H1 (cell line): ENCODE results near the gene GATAD2B. TPM values are rescaled to one million over a fixed set of nuclear protein-coding genes. Genes with fewer than 3 reads are reported as not detected.

ENCODE experiments used
- CTCF ChIA-PET: fragments of 300-600 bp; sonication (Branson Sonifier 250); formaldehyde crosslinking; loops from one replicate; lab custom pipeline; 2021; ENCODE audit not compliant: partially characterized antibody; lab: Charles Lee
- POLR2A ChIA-PET: fragments of 300-600 bp; sonication (Branson Sonifier 250); formaldehyde crosslinking; loops from one replicate; lab custom pipeline; 2021; ENCODE audit warnings: inconsistent platforms; ENCODE audit not compliant: partially characterized antibody; lab: Charles Lee
- DNase-seq, 2 experiments: peaks; one replicate each; pipeline versions ENCODE4 v3.0.0 to v3.0.0-alpha.2; 2010 to 2022; ENCODE audit warnings: low spot score in 2 of 2, low read depth in 1 of 2, mixed read lengths in 1 of 2
- FAIRE-seq: peaks from 2 replicates; lab custom pipeline; 2011; peaks lifted over from hg19 to GRCh38; lab: Jason Lieb, UNC
- H2AFZ ChIP-seq: 2 replicates; pipeline ENCODE4 v1.8.1; 2012; ENCODE audit warnings: low read length, inconsistent platforms
- H2AK5ac ChIP-seq: 2 replicates; pipeline ENCODE4 v1.6.1; 2013; ENCODE audit warnings: low read depth, low read length
- H2BK120ac ChIP-seq: replicated peaks from 2 replicates; pipeline ENCODE3; 2013; ENCODE audit warnings: low read depth, low read length, inconsistent platforms
- H2BK12ac ChIP-seq: 2 replicates; pipeline ENCODE4 v1.6.1; 2013; ENCODE audit warnings: low read depth, low read length
- H2BK15ac ChIP-seq: 2 replicates; pipeline ENCODE4 v1.6.1; 2013; ENCODE audit warnings: low read length
- H2BK20ac ChIP-seq: 2 replicates; pipeline ENCODE4 v1.6.1; 2013; ENCODE audit warnings: low read length
- H2BK5ac ChIP-seq: 2 replicates; pipeline ENCODE4 v1.6.1; 2013; ENCODE audit warnings: low read depth, low read length
- H3K14ac ChIP-seq: 2 replicates; pipeline ENCODE4 v1.6.1; 2013; ENCODE audit warnings: inconsistent platforms; ENCODE audit not compliant: insufficient read length
- H3K18ac ChIP-seq: 2 replicates; pipeline ENCODE4 v1.6.1; 2013; ENCODE audit warnings: low read length; ENCODE audit errors: extremely low read depth
- H3K23ac ChIP-seq: 2 replicates; pipeline ENCODE4 v1.6.1; 2013; ENCODE audit warnings: inconsistent platforms; ENCODE audit not compliant: insufficient read length
- H3K23me2 ChIP-seq: 2 replicates; pipeline ENCODE4 v1.6.1; 2013; ENCODE audit warnings: low read depth, low read length
- H3K27ac ChIP-seq: 2 replicates; pipeline ENCODE4 v1.6.1; 2011; ENCODE audit warnings: low read depth, low read length, inconsistent platforms
- H3K27me3 ChIP-seq, 4 experiments: replicated peaks in 1 of 4; 1 replicate in 1 of 4; 2 replicates in 3 of 4; pipeline versions ENCODE4 v1.6.1 to v1.8.1; 2011 to 2013; ENCODE audit warnings: low read length in 3 of 4, mild to moderate bottlenecking in 3 of 4, inconsistent platforms in 2 of 4, mixed read lengths in 2 of 4, moderate library complexity in 1 of 4; ENCODE audit not compliant: control insufficient read depth in 3 of 4, insufficient read depth in 3 of 4; ENCODE audit errors: extremely low read depth in 1 of 4
- H3K36me3 ChIP-seq, 4 experiments: 2 replicates each; pipeline versions ENCODE4 v1.6.1 to v1.8.1; 2011 to 2013; ENCODE audit warnings: mild to moderate bottlenecking in 4 of 4, low read length in 3 of 4, moderate library complexity in 2 of 4, control low read depth in 1 of 4, inconsistent platforms in 1 of 4; ENCODE audit not compliant: insufficient read depth in 4 of 4, control insufficient read depth in 2 of 4
- H3K4ac ChIP-seq: replicated peaks from 2 replicates; pipeline ENCODE3; 2013; ENCODE audit warnings: low read length, low read depth, mixed read lengths, inconsistent platforms; ENCODE audit not compliant: insufficient read length
- H3K4me1 ChIP-seq, 4 experiments: replicated peaks in 1 of 4; 1 replicate in 1 of 4; 2 replicates in 3 of 4; pipeline versions ENCODE4 v1.6.1 to v1.8.1; 2011 to 2013; ENCODE audit warnings: low read length in 3 of 4, inconsistent platforms in 2 of 4, mixed read lengths in 1 of 4; ENCODE audit not compliant: insufficient read depth in 4 of 4, control insufficient read depth in 3 of 4
- H3K4me2 ChIP-seq, 2 experiments: 2 replicates each; pipeline versions ENCODE4 v1.6.1 to v1.8.1; 2011 to 2013; ENCODE audit warnings: low read depth in 2 of 2, low read length in 2 of 2, control low read depth in 1 of 2, inconsistent platforms in 1 of 2, mild to moderate bottlenecking in 1 of 2; ENCODE audit not compliant: insufficient read depth in 1 of 2
- H3K4me3 ChIP-seq, 4 experiments: fragments of 200-600, 300-600 bp in 1 of 4; sonication (generic), shearing (Covaris generic), sonication (Bioruptor Twin) in 1 of 4; 2 replicates each; pipeline versions ENCODE4 v1.5.1 to v1.8.1; 2011 to 2016; ENCODE audit warnings: low read length in 4 of 4, low read depth in 3 of 4, control low read depth in 2 of 4, inconsistent platforms in 2 of 4, mild to moderate bottlenecking in 2 of 4, mixed read lengths in 1 of 4, moderate library complexity in 1 of 4; ENCODE audit not compliant: insufficient read depth in 2 of 4; ENCODE audit errors: extremely low read depth in 1 of 4
- H3K56ac ChIP-seq: replicated peaks from 2 replicates; pipeline ENCODE3; 2013; ENCODE audit warnings: low read depth, mild to moderate bottlenecking, mixed read lengths, low read length, inconsistent platforms; ENCODE audit not compliant: insufficient read length
- H3K79me1 ChIP-seq: 2 replicates; pipeline ENCODE4 v1.6.1; 2013; ENCODE audit warnings: low read depth, low read length, control low read depth
- H3K79me2 ChIP-seq, 2 experiments: 2 replicates each; pipeline versions ENCODE4 v1.6.1 to v1.8.1; 2012 to 2013; ENCODE audit warnings: low read length in 2 of 2, mild to moderate bottlenecking in 2 of 2, inconsistent platforms in 1 of 2; ENCODE audit not compliant: insufficient read depth in 2 of 2, control insufficient read depth in 1 of 2
- H3K9ac ChIP-seq, 4 experiments: replicated peaks in 1 of 4; 1 replicate in 1 of 4; 2 replicates in 3 of 4; pipeline versions ENCODE4 v1.6.1 to v1.8.1; 2011 to 2013; ENCODE audit warnings: low read depth in 3 of 4, low read length in 3 of 4, control low read depth in 2 of 4, mild to moderate bottlenecking in 2 of 4, moderate library complexity in 2 of 4, inconsistent platforms in 1 of 4; ENCODE audit errors: extremely low read depth in 1 of 4
- H3K9me3 ChIP-seq, 2 experiments: 2 replicates each; pipeline versions ENCODE4 v1.6.1 to v1.8.1; 2012 to 2013; ENCODE audit warnings: mild to moderate bottlenecking in 2 of 2, moderate library complexity in 2 of 2, control low read depth in 1 of 2, inconsistent platforms in 1 of 2, low read depth in 1 of 2, low read length in 1 of 2, mixed read lengths in 1 of 2; ENCODE audit not compliant: insufficient read depth in 2 of 2
- H4K20me1 ChIP-seq, 2 experiments: replicated peaks in 1 of 2; 2 replicates each; pipeline versions ENCODE3 to v1.8.1; 2011 to 2013; ENCODE audit warnings: inconsistent platforms in 2 of 2, low read length in 2 of 2, mild to moderate bottlenecking in 1 of 2; ENCODE audit not compliant: insufficient read depth in 2 of 2, control insufficient read depth in 1 of 2
- H4K5ac ChIP-seq: 2 replicates; pipeline ENCODE4 v1.6.1; 2013; ENCODE audit warnings: low read length, low read depth, mixed read lengths, inconsistent platforms; ENCODE audit not compliant: insufficient read length
- H4K8ac ChIP-seq: 2 replicates; pipeline ENCODE4 v1.8.0; 2013; ENCODE audit warnings: mild to moderate bottlenecking, moderate library complexity, low read length, inconsistent platforms; ENCODE audit not compliant: insufficient read depth; ENCODE audit errors: extremely low read depth
- H4K91ac ChIP-seq: replicated peaks from 2 replicates; pipeline ENCODE3; 2013; ENCODE audit warnings: low read length, mixed read lengths, inconsistent platforms; ENCODE audit not compliant: insufficient read length
- GABPA ChIP-seq: IDR thresholded peaks from 2 replicates; pipeline ENCODE4 v1.6.1; 2011; ENCODE audit warnings: mild to moderate bottlenecking, low read length, moderate library complexity, borderline replicate concordance; ENCODE audit not compliant: insufficient read depth
- SIRT6 ChIP-seq: IDR thresholded peaks from one replicate; pipeline ENCODE4 v1.7.1; 2012; ENCODE audit warnings: low read length, inconsistent platforms
- TEAD4 ChIP-seq: IDR thresholded peaks from 2 replicates; pipeline ENCODE4 v1.6.1; 2012; ENCODE audit warnings: low read depth, low read length, inconsistent platforms, mixed read lengths
- WGBS, 2 experiments: shearing (Covaris generic) in 1 of 2; methylation state at CpG; one replicate each; pipeline versions ENCODE4 v1.1.6 to v1.1.7; 2013 to 2015; ENCODE audit warnings: low lambda C conversion rate in 2 of 2, mixed read lengths in 2 of 2, inconsistent platforms in 1 of 2, low coverage in 1 of 2, missing lambda C conversion rate in 1 of 2; ENCODE audit not compliant: insufficient replicate concordance in 2 of 2, insufficient coverage in 1 of 2, insufficient read length in 1 of 2; ENCODE audit errors: extremely low coverage in 1 of 2, missing lambda C conversion rate in 1 of 2; 5-methylcytosine and 5-hydroxymethylcytosine counted together
- polyA plus RNA-seq, 7 experiments: library from polyadenylated mRNA; depleted of rRNA in 3 of 7; stranded (reverse) in 5 of 7; unstranded in 2 of 7; fragments of >200 nt in 5 of 7; fragments of 200-250 nt in 2 of 7; gene quantifications; 1 replicate in 5 of 7; 2 replicates in 1 of 7; 4 replicates in 1 of 7; pipeline versions ENCODE4 v1.2.1 to v1.2.3, GENCODE V29; 2011 to 2013; ENCODE audit warnings: missing spikeins in 2 of 7, mixed read lengths in 2 of 7
- total RNA-seq: library from RNA; stranded (reverse); fragmentation: NEBNext Ultra II Directional; extraction: Animal tissue kit (Norgen Biotek cat#: 25700); gene quantifications from 2 replicates; pipeline ENCODE4 v1.2.1, GENCODE V29; 2021

Gene GATAD2B
- total and polyA plus RNA-seq, 2 of the 8 experiments (the other 6 are each of a cell fraction or from before 2014, with no cell fraction given): 8.4 to 39.1 TPM

DNA sequence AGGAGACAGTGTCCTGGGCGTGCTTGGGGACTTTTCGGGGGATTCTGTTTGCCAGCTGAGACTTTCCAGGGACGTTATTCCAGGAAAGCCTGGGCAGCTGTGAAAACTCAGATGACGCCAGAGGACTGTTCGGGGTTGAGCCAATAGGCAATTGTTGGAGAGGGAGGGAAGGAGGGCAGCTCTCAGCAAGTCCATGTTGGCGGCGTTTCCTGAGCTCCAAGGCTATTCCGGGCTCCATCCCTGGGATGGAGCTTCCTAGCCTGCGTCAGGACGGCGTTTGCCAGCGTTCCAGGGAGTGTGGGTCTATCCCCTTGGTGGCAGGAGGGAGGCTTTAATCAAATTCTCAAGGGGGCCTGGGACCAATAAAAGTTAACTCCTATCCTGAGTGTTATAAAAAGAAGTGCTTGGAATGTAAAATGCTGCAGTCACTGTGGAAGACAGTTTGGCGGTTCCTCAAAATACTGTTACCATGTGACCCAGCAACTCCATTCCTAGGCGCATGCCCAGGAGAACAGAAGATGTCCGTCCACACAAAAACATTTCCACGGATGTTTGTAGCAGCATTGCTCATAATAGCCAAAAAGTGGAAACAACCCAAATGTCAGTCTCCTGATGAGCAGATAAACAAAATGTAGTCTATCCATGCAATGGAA lies 132.3 kb downstream of the GATAD2B start:
- no peak for FAIRE-seq
- 89% methylated on average over 16 of the region's 16 CpGs; no CpG with 5 or more reads in 1 of the 2 experiments for WGBS, 2 experiments

More for the DNA sequence above, 132.3 kb downstream of the GATAD2B start:
- Histone ChIP-seq H4K20me1 (no peaks in the 10 kb centered on the region), H3K4me1 (peaks cover 6 to 28% (median 21%) of the 10 kb centered on the region in 4 experiments), H3K4ac (no peak overlapping the region), H2BK5ac (no peak overlapping the region), H3K18ac (no peak overlapping the region), H2BK12ac (no peak overlapping the region), H3K4me2 (no peak overlapping the region), H2BK20ac (no peak overlapping the region), H2BK15ac (no peak overlapping the region), H3K79me1 (no peaks in the 10 kb centered on the region), H3K23ac (no peak overlapping the region), H3K79me2 (no peaks in the 10 kb centered on the region), H3K14ac (no peak overlapping the region), H3K36me3 (no peaks in the 10 kb centered on the region), H3K27me3 (no peaks in the 10 kb centered on the region; a peak in 1 of 7 replicates), H3K9me3 (no peaks in the 10 kb centered on the region), H4K91ac (no peak overlapping the region), H4K5ac (no peak overlapping the region), H3K4me3 (no peak overlapping the region), H4K8ac (peak overlapping the region; percentile 9; the same call in 1 of the 2 replicates), H3K23me2 (no peaks in the 10 kb centered on the region; the same call in 1 of the 2 replicates), H3K56ac (no peak overlapping the region), H2AFZ (no peak overlapping the region), H3K9ac (no peak overlapping the region), H2BK120ac (no peak overlapping the region), H3K27ac (no peak overlapping the region), H2AK5ac (no peak overlapping the region)
- ChIA-PET POLR2A (interaction anchor here (0.9 to 15.1 kb wide), 7 partner anchors 9 to 203 kb away, joined by 3 to 153 read pairs (median 6); partner anchors contain the start of genes RPS27, SLC27A3 and SLC39A1), CTCF (interaction anchor here (0.7 to 1.3 kb wide), 2 partner anchors 33 to 114 kb away, joined by 3 read pairs; no protein-coding TSS in a partner anchor)
- no peak for DNase-seq
- TF ChIP-seq SIRT6 (no peak), GABPA (no peak), TEAD4 (no peak)
